IPS-18c (cell line): Measurements from ENCODE around the gene PLXNB1.
"Not testable (repeated sequence)": the region's sequence is repeated elsewhere in the genome, so short reads cannot be mapped to it uniquely, and the experiment has no call there.

Source experiments
- H3K4me3 ChIP-seq: 2 replicates; pipeline ENCODE4 v1.7.0; 2013; ENCODE audit warnings: low read depth, mild to moderate bottlenecking, low read length, moderate library complexity; ENCODE audit not compliant: insufficient read depth
- H3K9me3 ChIP-seq: one replicate; pipeline ENCODE4 v1.6.1; 2013; ENCODE audit warnings: mild to moderate bottlenecking, low read length, moderate library complexity; ENCODE audit not compliant: control insufficient read depth, insufficient read depth

Gene PLXNB1

GRCh38 chr3:48429960-48430707 lies at the start of gene PLXNB1:
Gene PLXNB1 (minus strand): TSS chr3:48430086. CDS start chr3:48424611, 5,475 bp downstream.
- Histone ChIP-seq H3K4me3 (peak within 1 kb of the TSS; percentile 80), H3K9me3 (no peaks in the 10 kb centered on the region)

DNA sequence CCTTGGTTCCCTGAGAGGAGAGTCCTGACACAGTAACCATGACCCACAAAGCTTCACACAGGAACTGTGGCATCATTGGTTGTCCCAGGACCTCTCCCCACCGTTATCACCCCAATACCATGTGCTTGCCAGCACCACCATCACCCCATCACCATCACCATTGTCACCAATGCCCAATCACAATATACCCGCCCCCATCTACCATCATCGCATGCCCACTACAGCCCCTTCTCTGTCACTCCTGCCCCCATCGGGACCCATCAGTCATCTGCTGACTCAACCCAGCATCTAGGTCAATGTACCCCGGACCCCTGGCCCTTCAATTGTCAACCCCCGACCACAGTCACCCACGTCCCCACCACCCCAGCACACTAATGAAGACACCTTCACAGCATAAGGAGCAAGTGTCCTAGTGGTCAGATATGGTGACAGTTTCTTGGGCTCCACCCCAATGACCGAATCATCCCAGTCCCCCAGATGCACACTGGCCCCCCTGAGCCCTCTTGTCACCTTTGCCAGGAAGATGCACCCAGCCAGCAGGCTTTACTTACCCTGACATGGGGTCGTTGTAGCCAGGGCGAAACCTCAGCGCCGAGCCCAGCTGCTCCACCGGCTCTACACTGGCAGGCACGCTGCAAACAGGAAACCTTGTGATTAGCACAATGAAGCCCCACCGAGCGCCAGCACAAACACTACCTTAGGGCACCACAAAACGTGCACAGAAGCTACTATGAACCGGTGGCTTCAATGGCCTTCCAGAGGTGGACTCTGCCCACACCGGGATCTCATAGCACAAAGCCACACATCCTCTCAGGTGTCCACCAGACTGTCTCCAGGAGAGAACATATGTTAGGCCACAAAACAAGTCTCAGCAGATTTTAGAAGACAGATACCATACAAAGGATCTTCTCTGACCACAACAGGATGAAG lies 49.0 kb upstream of the PLXNB1 start:
- H3K9me3 ChIP-seq = no peaks in the 10 kb centered on the region
- no peak overlapping the region for H3K4me3 ChIP-seq

GRCh38 chr3:48477959-48478520 lies 48.2 kb upstream of the PLXNB1 start:
- Histone ChIP-seq H3K9me3 (no peaks in the 10 kb centered on the region), H3K4me3 (no peak overlapping the region)

DNA sequence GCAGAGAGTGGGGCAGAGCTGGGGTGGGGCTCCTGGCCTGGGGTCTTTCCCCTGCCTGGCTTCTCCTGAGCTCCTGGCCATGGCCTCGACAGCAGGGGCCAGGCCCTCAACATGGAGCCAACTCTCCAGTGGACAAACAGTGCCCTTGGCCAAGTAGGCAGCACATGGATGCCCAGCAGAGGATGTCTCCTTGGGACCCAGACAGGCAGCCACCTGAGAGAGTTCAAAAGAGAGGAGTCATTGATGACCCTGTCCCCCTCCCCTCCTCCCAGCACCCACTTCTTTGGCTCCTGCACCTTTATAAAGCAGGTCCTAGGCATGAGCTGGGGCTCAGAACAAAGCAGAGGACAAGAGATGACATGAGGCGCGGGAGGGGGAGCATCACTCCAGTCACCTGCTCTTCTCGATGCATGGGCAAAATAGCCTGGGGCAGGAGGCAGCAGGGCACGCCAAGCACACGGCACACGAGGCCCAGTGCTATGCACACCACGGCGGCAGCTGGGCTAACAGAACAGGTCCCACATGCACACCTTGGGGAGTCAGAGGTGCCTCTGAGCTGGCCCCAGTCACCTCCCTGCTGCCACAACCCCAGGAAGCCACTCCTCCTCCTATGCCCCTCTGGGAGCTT lies 46.7 kb upstream of the PLXNB1 start:
- no peaks in the 10 kb centered on the region for H3K9me3 ChIP-seq

GRCh38 chr3:48475188-48475587 lies 45.3 kb upstream of the PLXNB1 start:
- H3K9me3 ChIP-seq = no peaks in the 10 kb centered on the region
- peak overlapping the region; percentile 0; the same call in 1 of the 2 replicates for H3K4me3 ChIP-seq

More for the DNA sequence above, 46.7 kb upstream of the PLXNB1 start:
- no peak overlapping the region for H3K4me3 ChIP-seq

DNA sequence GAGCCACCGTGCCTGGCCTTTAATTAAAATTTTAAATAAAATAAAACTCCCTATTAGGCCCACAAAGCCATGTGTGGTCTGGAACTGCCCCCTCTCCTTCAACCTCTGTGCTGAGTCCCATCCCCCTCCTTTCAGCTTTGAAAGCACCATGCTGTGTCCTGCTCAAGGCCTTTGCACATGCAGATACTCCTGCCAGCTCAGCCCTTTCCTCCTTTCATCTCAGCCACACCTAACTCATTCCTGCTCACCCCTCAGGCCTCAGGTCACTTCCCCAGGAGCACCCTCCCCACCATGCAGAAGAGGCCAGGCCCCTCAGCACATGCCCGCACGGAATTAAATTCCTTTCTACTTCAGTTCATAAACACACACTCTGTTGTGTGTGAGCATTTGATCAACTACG lies 44.7 kb upstream of the PLXNB1 start:
- H3K9me3 ChIP-seq = no peaks in the 10 kb centered on the region
- 0 out of 2 replicates have a peak overlapping the region, but pooled peaks have one; percentile 0 for H3K4me3 ChIP-seq

- not testable (repeated sequence) for H3K4me3 ChIP-seq, H3K9me3 ChIP-seq
These were observed 44.1 kb upstream of the PLXNB1 start for GRCh38 chr3:48474031-48474430.

GRCh38 chr3:48473617-48473952 lies 43.7 kb upstream of the PLXNB1 start:
- H3K9me3 ChIP-seq = no peaks in the 10 kb centered on the region
- no peak overlapping the region for H3K4me3 ChIP-seq

- Histone ChIP-seq H3K9me3 (no peaks in the 10 kb centered on the region), H3K4me3 (peak overlapping the region; percentile 79)
These were observed 43.2 kb upstream of the PLXNB1 start for GRCh38 chr3:48472923-48473616.

DNA sequence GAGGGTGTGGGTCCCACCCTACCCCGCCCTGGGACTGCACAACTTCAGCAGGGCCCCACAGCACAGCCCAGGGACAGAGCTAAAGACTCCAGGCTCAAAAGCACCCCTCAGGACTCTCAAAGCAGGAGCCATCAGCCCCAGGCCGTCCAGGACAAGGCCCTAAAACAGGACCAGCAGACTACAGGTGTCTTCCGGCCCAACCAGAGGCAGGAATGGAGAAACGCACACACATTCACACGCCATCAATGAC lies 42.7 kb upstream of the PLXNB1 start:
- Histone ChIP-seq H3K4me3 (peak overlapping the region; percentile 79), H3K9me3 (no peaks in the 10 kb centered on the region)

DNA sequence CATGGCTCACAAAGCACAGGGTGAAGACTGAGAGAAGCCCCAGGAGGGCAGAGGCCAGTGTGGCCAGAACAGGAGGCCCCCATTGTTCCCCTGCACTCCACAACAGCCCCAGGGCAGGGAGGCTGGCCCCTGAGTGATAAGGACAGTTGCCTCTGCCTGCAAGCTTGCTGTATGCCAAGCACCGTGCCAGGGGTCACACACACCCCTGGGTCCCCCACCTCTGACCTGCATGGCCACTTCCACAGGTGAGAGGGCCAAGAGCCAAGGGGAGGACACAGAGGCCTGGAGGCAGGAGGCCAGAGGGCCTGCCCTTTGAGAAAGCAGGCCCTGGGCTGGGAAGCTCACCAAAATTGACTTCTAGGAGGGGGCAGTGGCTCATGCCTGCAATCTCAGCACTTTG lies 40.4 kb upstream of the PLXNB1 start:
- Histone ChIP-seq H3K4me3 (no peak overlapping the region), H3K9me3 (no peaks in the 10 kb centered on the region)

DNA sequence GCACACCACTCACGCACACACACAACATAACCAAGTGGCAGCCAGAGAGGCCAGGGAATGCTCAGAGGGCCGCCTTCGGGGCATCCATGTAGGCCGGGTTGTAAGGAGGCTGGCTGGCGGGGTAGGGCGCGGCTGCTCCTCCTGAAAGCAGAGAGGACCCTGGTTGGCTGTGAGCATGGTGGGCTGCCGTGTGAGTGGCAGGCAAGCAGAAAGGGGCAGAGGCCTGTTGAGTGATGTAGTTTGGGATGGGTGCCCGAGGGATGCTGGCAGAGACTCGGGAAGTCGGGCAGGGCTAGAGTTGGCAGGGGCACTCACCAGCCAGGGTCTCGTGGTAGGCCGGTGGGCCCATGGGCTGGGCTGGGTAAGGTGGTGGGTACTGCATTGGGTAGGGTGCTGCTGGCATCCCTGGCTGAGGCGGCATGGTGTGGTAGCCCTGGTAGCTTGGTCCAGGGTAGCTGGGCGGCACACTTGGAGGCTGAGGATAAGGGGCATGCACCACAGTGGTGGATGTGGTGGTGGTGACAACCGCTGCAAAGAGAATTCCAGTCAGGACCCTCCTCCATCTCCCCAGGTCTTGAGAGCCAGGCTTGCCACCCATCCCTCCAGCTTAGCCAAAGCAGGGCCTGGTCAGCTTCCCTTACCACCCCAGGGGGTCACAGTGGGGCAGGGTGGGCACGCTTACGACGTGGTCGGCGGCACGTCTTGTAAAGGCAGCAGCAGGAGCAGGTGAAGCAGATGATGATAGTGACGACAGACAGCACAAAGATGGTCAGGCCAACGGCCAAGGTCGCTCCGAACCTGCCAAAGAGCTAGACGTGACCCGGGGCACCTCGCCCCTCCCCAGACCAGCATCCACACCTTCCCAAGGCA lies 39.4 kb upstream of the PLXNB1 start:
- H3K4me3 ChIP-seq = no peak overlapping the region
- no peaks in the 10 kb centered on the region for H3K9me3 ChIP-seq

DNA sequence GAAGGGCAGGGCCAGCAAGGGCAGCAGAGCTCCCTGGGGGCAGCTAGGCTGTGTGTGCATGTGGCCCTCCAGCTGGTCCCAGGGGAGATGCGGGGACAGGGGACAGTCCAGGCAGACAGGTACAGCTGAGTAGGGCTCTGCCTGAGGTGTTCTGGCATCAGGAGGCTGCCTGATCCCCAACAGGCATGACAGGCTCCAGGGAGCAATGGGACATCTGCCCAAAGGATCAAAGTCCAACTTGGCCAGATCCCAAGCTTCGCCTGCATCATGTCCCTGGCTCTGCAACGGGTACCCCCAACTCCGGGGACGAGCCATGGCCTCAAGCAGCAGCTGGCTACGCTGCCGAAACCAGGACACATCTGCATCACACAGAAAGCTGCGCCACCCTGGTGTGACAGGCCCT lies 38.4 kb upstream of the PLXNB1 start:
- no peak overlapping the region for H3K4me3 ChIP-seq
- no peaks in the 10 kb centered on the region for H3K9me3 ChIP-seq

DNA sequence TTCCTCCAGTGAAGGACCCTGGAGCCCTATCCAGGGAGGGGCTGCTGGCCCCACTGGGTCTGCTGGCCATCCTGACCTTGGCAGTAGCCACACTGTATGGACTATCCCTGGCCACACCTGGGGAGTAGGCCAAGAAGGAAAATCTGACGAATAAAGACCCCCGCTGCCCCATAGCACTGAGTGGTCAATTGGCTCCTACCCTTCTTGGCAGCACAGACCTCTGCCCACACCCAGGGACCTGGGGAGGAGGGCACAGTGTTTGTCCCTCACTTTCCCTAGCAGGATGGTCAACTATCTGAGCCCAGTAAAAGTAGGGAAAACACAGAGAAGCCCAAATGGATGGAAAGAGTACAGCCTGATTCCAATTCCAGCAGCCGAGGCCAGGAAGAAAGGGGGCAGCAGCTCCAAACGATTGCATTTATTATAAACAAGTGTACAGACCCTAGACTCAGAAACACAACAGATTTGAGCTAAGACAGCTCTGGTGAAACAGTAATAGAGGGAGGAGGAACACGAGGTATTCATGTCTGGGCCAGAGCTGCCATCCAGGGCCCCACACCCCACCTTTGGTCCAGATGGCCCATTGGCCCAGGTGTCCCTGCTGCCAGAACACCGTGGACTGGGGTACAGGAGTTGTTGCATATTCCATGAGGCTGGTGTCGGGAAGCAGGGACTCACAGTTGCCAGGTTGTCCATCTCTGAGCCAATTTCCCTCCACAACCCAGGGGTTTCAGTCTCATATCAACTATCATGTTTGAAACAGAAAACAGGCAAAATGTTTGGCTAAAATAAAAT lies 37.8 kb upstream of the PLXNB1 start:
- no peak overlapping the region for H3K4me3 ChIP-seq

DNA sequence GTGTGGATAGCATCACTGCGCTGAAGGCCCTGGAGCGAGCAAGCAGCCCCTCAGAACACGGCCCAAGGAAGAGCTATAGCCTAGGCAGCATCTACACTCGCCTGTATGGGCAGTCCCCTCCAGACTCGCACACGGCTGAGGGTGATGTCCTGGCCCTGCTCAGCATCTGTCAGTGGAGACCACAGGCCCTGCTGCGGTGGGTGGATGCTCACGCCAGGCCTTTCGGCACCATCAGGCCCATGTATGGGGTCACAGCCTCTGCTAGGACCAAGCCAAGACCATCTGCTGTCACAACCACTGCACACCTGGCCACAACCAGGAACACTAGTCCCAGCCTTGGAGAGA lies 37.2 kb upstream of the PLXNB1 start:
- Histone ChIP-seq H3K9me3 (no peaks in the 10 kb centered on the region), H3K4me3 (no peak overlapping the region)

More for the DNA sequence above, 37.8 kb upstream of the PLXNB1 start:
- no peaks in the 10 kb centered on the region for H3K9me3 ChIP-seq
